Caco-2 (cell line): Measurements from ENCODE around the gene KAT7. TPM values are rescaled to one million over a fixed set of nuclear protein-coding genes. Genes with fewer than 3 reads are reported as not detected.
A peak's percentile ranks its signal among the peaks of the same experiment; 100 is the strongest.

Experiments used
- BruUV-seq: library from RNA; stranded (reverse); fragments of 400-500 nt; replicated peaks from 2 replicates; lab custom pipeline; 2021; lab: Mats Ljungman, UMichigan
- CTCF ChIA-PET: fragments of 300-600 bp; sonication (Branson Sonifier 250); formaldehyde crosslinking; loops from one replicate; lab custom pipeline; 2022; ENCODE audit warnings: antibody characterized with exemption; lab: Charles Lee
- POLR2A ChIA-PET: fragments of 300-600 bp; sonication (Branson Sonifier 250); formaldehyde crosslinking; loops from one replicate; lab custom pipeline; 2022; ENCODE audit warnings: antibody characterized with exemption; lab: Charles Lee
- DNase-seq, 2 experiments: peaks; one replicate each; pipeline versions ENCODE4 v3.0.0 to v3.0.0-alpha.2; 2020 to 2022
- H3K27me3 ChIP-seq: replicated peaks from 2 replicates; pipeline ENCODE4 v1.6.0; 2011; ENCODE audit warnings: low read length; ENCODE audit not compliant: control insufficient read depth, insufficient read depth
- H3K36me3 ChIP-seq: 2 replicates; pipeline ENCODE4 v1.5.1; 2011; ENCODE audit warnings: low read length; ENCODE audit not compliant: control insufficient read depth, insufficient read depth
- H3K4me1 ChIP-seq: fragments of 250-450 bp; sonication (Bioruptor Pico); 2 replicates; pipeline ENCODE4 v1.5.1; 2020; ENCODE audit warnings: mild to moderate bottlenecking
- H3K4me3 ChIP-seq: 2 replicates; pipeline ENCODE4 v1.5.1; 2011; ENCODE audit warnings: low read depth, mild to moderate bottlenecking, control low read depth, low read length
- H3K9me3 ChIP-seq: fragments of 250-450 bp; sonication (Bioruptor Pico); 2 replicates; pipeline ENCODE4 v1.5.1; 2020; ENCODE audit warnings: mild to moderate bottlenecking, moderate library complexity
- H3K27ac Mint-ChIP-seq: one replicate; pipeline ENCODE4 v1.8.0; 2022; ENCODE audit warnings: mixed read lengths; ENCODE audit not compliant: unreplicated experiment
- H3K27me3 Mint-ChIP-seq: one replicate; pipeline ENCODE4 v1.8.0; 2022; ENCODE audit warnings: mixed read lengths; ENCODE audit not compliant: insufficient read depth, unreplicated experiment
- H3K36me3 Mint-ChIP-seq: one replicate; pipeline ENCODE4 v1.8.0; 2022; ENCODE audit warnings: mild to moderate bottlenecking, mixed read lengths; ENCODE audit not compliant: insufficient read depth, unreplicated experiment
- H3K4me1 Mint-ChIP-seq: one replicate; pipeline ENCODE4 v1.8.0; 2022; ENCODE audit warnings: low read depth, mixed read lengths; ENCODE audit not compliant: unreplicated experiment
- H3K4me3 Mint-ChIP-seq: one replicate; pipeline ENCODE4 v1.8.0; 2022; ENCODE audit warnings: mild to moderate bottlenecking, moderate library complexity, mixed read lengths; ENCODE audit not compliant: unreplicated experiment
- H3K9me3 Mint-ChIP-seq: one replicate; pipeline ENCODE4 v1.8.0; 2022; ENCODE audit warnings: mixed read lengths; ENCODE audit not compliant: unreplicated experiment
- CTCF ChIP-seq, 2 experiments: fragments of 200-600 bp in 1 of 2; IDR thresholded peaks; 1 replicate in 1 of 2; 2 replicates in 1 of 2; pipeline versions ENCODE4 v1.5.1 to v1.8.0; 2011 to 2022; ENCODE audit warnings: antibody characterized with exemption in 1 of 2, control low read depth in 1 of 2, inconsistent platforms in 1 of 2, low read depth in 1 of 2, low read length in 1 of 2, mild to moderate bottlenecking in 1 of 2, moderate library complexity in 1 of 2; ENCODE audit not compliant: insufficient read depth in 1 of 2, severe bottlenecking in 1 of 2, unreplicated experiment in 1 of 2
- intact Hi-C: fragments of 100-400 bp; cut with micrococcal nuclease; formaldehyde crosslinking; loops from one replicate; pipeline ENCODE4 v1.10.0; 2022; ENCODE audit not compliant: unreplicated experiment
- total RNA-seq: library from RNA; stranded (reverse); gene quantifications from 2 replicates; pipeline ENCODE4 v1.2.3, GENCODE V29; 2022

Gene KAT7
- total RNA-seq, 1 experiment from 2014 or later: 137 TPM

- intact Hi-C loops: loop anchor here (1.0 to 2.0 kb wide), 7 partner anchors 19 to 436 kb away; no protein-coding TSS in a partner anchor
- DNase-seq: peak; percentile 91 to 95
- TF ChIP-seq CTCF (IDR thresholded peaks at IDR 0.05; ENCODE audit: insufficient read depth in 1 of 2, low read depth in 1 of 2, low read length in 1 of 2, severe bottlenecking in 1 of 2, unreplicated experiment in 1 of 2): peak; percentile 99 to 100
- Histone ChIP-seq H3K4me1 (peaks cover 26% of the 10 kb centered on the region), H3K36me3 (no peaks in the 10 kb centered on the region), H3K27me3 (no peaks in the 10 kb centered on the region), H3K4me3 (no peak overlapping the region), H3K9me3 (no peaks in the 10 kb centered on the region)
- BruUV-seq: no TSS peak
- Mint-ChIP-seq H3K4me3 (no peak overlapping the region), H3K36me3 (peaks cover 5% of the 10 kb centered on the region), H3K4me1 (peaks cover 20% of the 10 kb centered on the region), H3K9me3 (no peaks in the 10 kb centered on the region), H3K27ac (no peak overlapping the region), H3K27me3 (no peaks in the 10 kb centered on the region)
- CTCF ChIA-PET: interaction anchor here (0.7 to 2.6 kb wide), 28 partner anchors 9 to 520 kb away, joined by 3 to 20 read pairs (median 5); partner anchors contain the start of genes COL1A1, DLX3, TAC4 and TMEM92
- POLR2A ChIA-PET: interaction anchor here (1.0 kb wide), 1 partner anchor 19 kb away, joined by 3 read pairs; no protein-coding TSS in a partner anchor
Observed at GRCh38 chr17:49861150-49861884, 72.8 kb downstream of the KAT7 start.

- H3K4me3 ChIP-seq: no peak overlapping the region
- H3K27me3 Mint-ChIP-seq: no peaks in the 10 kb centered on the region
- ChIA-PET POLR2A (no interaction called here), CTCF (interaction anchor here (0.6 to 2.5 kb wide), 3 partner anchors 17 to 369 kb away, joined by 4 to 14 read pairs (median 12); no protein-coding TSS in a partner anchor)
- no TSS peak for BruUV-seq
- no peak for TF ChIP-seq CTCF (IDR thresholded peaks at IDR 0.05; ENCODE audit: insufficient read depth in 1 of 2, low read depth in 1 of 2, low read length in 1 of 2, severe bottlenecking in 1 of 2, unreplicated experiment in 1 of 2)
- H3K4me1 ChIP-seq: peaks cover 30% of the 10 kb centered on the region
- H3K27me3 ChIP-seq: no peaks in the 10 kb centered on the region
- DNase-seq: no peak
- intact Hi-C loops: no loop called here
- H3K4me3 Mint-ChIP-seq: no peak overlapping the region
- no peaks in the 10 kb centered on the region for H3K36me3 ChIP-seq
- no peak overlapping the region for H3K27ac Mint-ChIP-seq
- H3K4me1 Mint-ChIP-seq: peaks cover 20% of the 10 kb centered on the region
- no peaks in the 10 kb centered on the region for H3K9me3 Mint-ChIP-seq
- no peaks in the 10 kb centered on the region for H3K9me3 ChIP-seq
- H3K36me3 Mint-ChIP-seq: peaks cover 5% of the 10 kb centered on the region
Observed at GRCh38 chr17:49862781-49863331, 74.4 kb downstream of the KAT7 start.

- Histone ChIP-seq H3K4me3 (no peak overlapping the region), H3K4me1 (peaks cover 26% of the 10 kb centered on the region), H3K27me3 (no peaks in the 10 kb centered on the region), H3K9me3 (no peaks in the 10 kb centered on the region), H3K36me3 (no peaks in the 10 kb centered on the region)
- peaks cover 25% of the 10 kb centered on the region for H3K4me1 Mint-ChIP-seq
- intact Hi-C loops: no loop called here
- no peaks in the 10 kb centered on the region for H3K36me3 Mint-ChIP-seq
- ChIA-PET CTCF (interaction anchor here (0.6 to 1.7 kb wide), 11 partner anchors 10 to 334 kb away, joined by 3 to 13 read pairs (median 6); partner anchors contain the start of gene SGCA), POLR2A (interaction anchor here (0.5 to 1.5 kb wide), 4 partner anchors 11 to 334 kb away, joined by 3 to 14 read pairs (median 5); no protein-coding TSS in a partner anchor)
- no TSS peak for BruUV-seq
- peak overlapping the region; percentile 19 for H3K27ac Mint-ChIP-seq
- no peaks in the 10 kb centered on the region for H3K9me3 Mint-ChIP-seq
- no peak overlapping the region for H3K4me3 Mint-ChIP-seq
- no peak for TF ChIP-seq CTCF (IDR thresholded peaks at IDR 0.05; ENCODE audit: insufficient read depth in 1 of 2, low read depth in 1 of 2, low read length in 1 of 2, severe bottlenecking in 1 of 2, unreplicated experiment in 1 of 2)
- no peak for DNase-seq
- H3K27me3 Mint-ChIP-seq: no peaks in the 10 kb centered on the region
Observed at GRCh38 chr17:49866019-49866380, 77.5 kb downstream of the KAT7 start.
